Heart left ventricle (tissue), 16 donors: ENCODE data around the gene PTPRM. TPM values are rescaled to one million over a fixed set of nuclear protein-coding genes. Genes with fewer than 3 reads are reported as not detected.
A peak's percentile ranks its signal among the peaks of the same experiment; 100 is the strongest.

ENCODE experiments used
- ATAC-seq, 4 donors: fragments of 200-7000 bp; cut with Tn5 transposase; one replicate each; pipeline ENCODE4 v1.9.1; 2020 to 2022; ENCODE audit warnings: moderate library complexity in 4 of 4, mild to moderate bottlenecking in 3 of 4, moderate number of reproducible peaks in 1 of 4
- DNase-seq, 5 donors: peaks; one replicate each; pipeline ENCODE4 v3.0.0-alpha.2; 2020
- H3K27ac ChIP-seq, 12 donors: fragments of 200-600 bp; sonication (generic) in 4 of 12; one replicate each; pipeline versions ENCODE4 v1.5.0 to v1.8.0; 2016 to 2022; ENCODE audit warnings: mild to moderate bottlenecking in 2 of 12
- H3K27me3 ChIP-seq, 9 donors: fragments of 200-600 bp; sonication (generic) in 2 of 9; one replicate each; pipeline versions ENCODE4 v1.5.1 to v1.8.0; 2016 to 2022; ENCODE audit warnings: mild to moderate bottlenecking in 3 of 9
- H3K36me3 ChIP-seq, 9 donors: fragments of 200-600 bp; sonication (generic) in 2 of 9; one replicate each; pipeline versions ENCODE4 v1.5.0 to v1.8.0; 2018 to 2022; ENCODE audit warnings: mild to moderate bottlenecking in 2 of 9
- H3K4me1 ChIP-seq, 12 donors: fragments of 200-600 bp; sonication (generic) in 4 of 12; one replicate each; pipeline versions ENCODE4 v1.5.0 to v1.8.0; 2016 to 2022; ENCODE audit warnings: mild to moderate bottlenecking in 3 of 12
- H3K4me3 ChIP-seq, 12 donors: fragments of 200-600 bp; sonication (generic) in 4 of 12; one replicate each; pipeline versions ENCODE4 v1.5.0 to v1.8.0; 2017 to 2022; ENCODE audit warnings: mild to moderate bottlenecking in 9 of 12, moderate library complexity in 4 of 12
- H3K9me3 ChIP-seq, 12 donors: fragments of 200-600 bp; sonication (generic) in 4 of 12; one replicate each; pipeline versions ENCODE4 v1.5.0 to v1.8.0; 2016 to 2022; ENCODE audit warnings: mild to moderate bottlenecking in 1 of 12
- CTCF ChIP-seq, 12 donors: fragments of 200-600 bp; sonication (generic) in 4 of 12; IDR thresholded peaks; one replicate each; pipeline versions ENCODE4 v1.5.0 to v1.8.0; 2018 to 2022; ENCODE audit warnings: antibody characterized with exemption in 12 of 12, mild to moderate bottlenecking in 5 of 12
- POLR2A ChIP-seq, 2 donors: fragments of 450-650 bp; IDR thresholded peaks; one replicate each; pipeline ENCODE4 v1.6.1; 2017; ENCODE audit warnings: antibody characterized with exemption in 2 of 2, mild to moderate bottlenecking in 2 of 2, moderate library complexity in 2 of 2
- WGBS, 4 donors: extraction: QIAGEN DNeasy Blood & Tissue Kit in 2 of 4; methylation state at CpG; one replicate each; pipeline versions ENCODE4 v1.1.5 to v1.1.7; 2013 to 2018; 5-methylcytosine and 5-hydroxymethylcytosine counted together
- intact Hi-C, 10 donors: fragments of 100-400 bp; cut with DNase I; formaldehyde crosslinking; loops; one replicate each; pipeline versions ENCODE4 v1.11.1 to v1.14.2; 2022
- polyA plus RNA-seq, 2 donors: library from polyadenylated mRNA; stranded (reverse); fragments of 200-250 nt; gene quantifications; one replicate each; pipeline ENCODE4 v1.2.3, GENCODE V29; 2013
- total RNA-seq, 9 donors: library from RNA; depleted of rRNA in 2 of 9; stranded (reverse); fragments of >200 nt in 2 of 9; fragmentation: NEBNext Ultra II Directional in 3 of 9; extraction: Animal tissue kit (Norgen Biotek cat#: 25700) in 3 of 9; gene quantifications; one replicate each; pipeline versions ENCODE4 v1.1.0 to v1.2.4, GENCODE V29; 2016 to 2023
- donor health status: ischemic (EF 13 %, LVEDD 7.1; RV severe dilation, severe dysfunction).
- donor health status: healthy with polysubstance abuse.
- donor health status: DM: no; HTN: yes; CAD: no.
- donor health status: DM: no; HTN: no; CAD: no.
- donor health status: ischemic (EF 25% LVEDD 6.9; RV normal size, moderate dysfunction).
- donor health status: ischemic (EF 25% LVEDD 5.7; RV mildly dilated, moderate dysfunction).
- donor health status: healthy.
- donor health status: DM: yes; HTN: yes; CAD: no.
- donor health status: ischemic (EF 35%, LVEDD 5.7; RV mildly dilated, moderate dysfunction).
- donor health status: nonischemic (EF 11% LVEDD 7.7; RV severe dilation, severe dysfunction).
- donor health status: DM: yes; HTN: yes; CAD: no.
- donor health status: PGD.
- donor health status: ischemic (EF 29% LVEDD 5.4; RV normal size, mild dysfunction).
- donor health status: nonischemic (EF 23%, LVEDD 6.1; RV moderate dilation, normal function).

The PTPRM gene
- total and polyA plus RNA-seq, 11 donors: 93.8 to 186 (median 123) TPM

GRCh38 chr18:8337211-8337610 lies 770.1 kb downstream of the PTPRM start:
- WGBS, 4 donors: 74 to 84% (median 79%) methylated on average over 3 of the region's 3 CpGs
- no peak overlapping the region for H3K4me3 ChIP-seq
- ATAC-seq (no peak), DNase-seq (no peak)
- no peaks in the 10 kb centered on the region for H3K27me3 ChIP-seq
- no peak overlapping the region for H3K27ac ChIP-seq
- peaks cover 0 to 14% (median 0%) of the 10 kb centered on the region in 9 donors for H3K36me3 ChIP-seq
- TF ChIP-seq CTCF (IDR thresholded peaks at IDR 0.05) (no peak), POLR2A (IDR thresholded peaks at IDR 0.05) (no peak)
- no peaks in the 10 kb centered on the region for H3K9me3 ChIP-seq
- intact Hi-C loops: no loop called here
- H3K4me1 ChIP-seq: peaks cover 0 to 32% (median 19%) of the 10 kb centered on the region in 12 donors

GRCh38 chr18:8339210-8339609 lies 772.1 kb downstream of the PTPRM start:
- intact Hi-C loops: no loop called here
- no peaks in the 10 kb centered on the region for H3K9me3 ChIP-seq
- no peak overlapping the region for H3K27ac ChIP-seq
- TF ChIP-seq CTCF (IDR thresholded peaks at IDR 0.05) (no peak), POLR2A (IDR thresholded peaks at IDR 0.05) (no peak)
- 91 to 92% (median 92%) methylated on average over 4 of the region's 4 CpGs for WGBS, 4 donors
- H3K4me3 ChIP-seq: no peak overlapping the region
- no peaks in the 10 kb centered on the region for H3K27me3 ChIP-seq
- peaks cover 0 to 18% (median 0%) of the 10 kb centered on the region in 9 donors for H3K36me3 ChIP-seq
- peaks cover 0 to 45% (median 21%) of the 10 kb centered on the region in 12 donors for H3K4me1 ChIP-seq
- DNase-seq (no peak), ATAC-seq (no peak)

- ATAC-seq: peak in 3 of 4 donors; percentile 46 to 65 (median 56)
- no peak overlapping the region for H3K4me3 ChIP-seq
- peaks cover 0 to 22% (median 0%) of the 10 kb centered on the region in 9 donors for H3K36me3 ChIP-seq
- peaks cover 0 to 45% (median 21%) of the 10 kb centered on the region in 12 donors for H3K4me1 ChIP-seq
- intact Hi-C loops: no loop called here
- no peaks in the 10 kb centered on the region for H3K27me3 ChIP-seq
- H3K9me3 ChIP-seq: no peaks in the 10 kb centered on the region
- WGBS, 4 donors: 61 to 71% (median 64%) methylated on average over 10 of the region's 10 CpGs
- no peak overlapping the region for H3K27ac ChIP-seq
- DNase-seq: peak in 4 of 5 donors; percentile 24 to 40 (median 35)
- TF ChIP-seq POLR2A (IDR thresholded peaks at IDR 0.05) (no peak), CTCF (IDR thresholded peaks at IDR 0.05) (no peak)
Measured at GRCh38 chr18:8339952-8340351, 772.8 kb downstream of the PTPRM start.

GRCh38 chr18:8341481-8342230 lies 774.5 kb downstream of the PTPRM start:
- Histone ChIP-seq H3K27me3 (no peaks in the 10 kb centered on the region), H3K4me3 (no peak overlapping the region), H3K27ac (no peak overlapping the region), H3K4me1 (peaks cover 0 to 45% (median 21%) of the 10 kb centered on the region in 12 donors), H3K36me3 (peaks cover 0 to 28% (median 0%) of the 10 kb centered on the region in 9 donors), H3K9me3 (no peaks in the 10 kb centered on the region)
- TF ChIP-seq POLR2A (IDR thresholded peaks at IDR 0.05) (no peak), CTCF (IDR thresholded peaks at IDR 0.05) (no peak)
- 43 to 56% (median 45%) methylated on average over 6 of the region's 6 CpGs for WGBS, 4 donors
- intact Hi-C loops: no loop called here
- DNase-seq (no peak), ATAC-seq (peak; percentile 31 to 66 (median 54))
